Osteocyte (in vitro differentiated cells): ENCODE results near the gene RGS7. TPM values are rescaled to one million over a fixed set of nuclear protein-coding genes. Genes with fewer than 3 reads are reported as not detected.

ENCODE experiments used
- DNase-seq: peaks from one replicate; pipeline ENCODE4 v3.0.0; 2021; ENCODE audit warnings: mixed read lengths; ENCODE audit not compliant: unreplicated experiment; ENCODE audit errors: extremely low spot score
- H3K27ac Mint-ChIP-seq: one replicate; pipeline ENCODE4 v1.8.0; 2021; ENCODE audit warnings: mild to moderate bottlenecking, mixed read lengths; ENCODE audit not compliant: unreplicated experiment
- H3K27me3 Mint-ChIP-seq: one replicate; pipeline ENCODE4 v1.8.0; 2021; ENCODE audit warnings: mixed read lengths; ENCODE audit not compliant: unreplicated experiment
- H3K36me3 Mint-ChIP-seq: one replicate; pipeline ENCODE4 v1.8.0; 2021; ENCODE audit warnings: mixed read lengths; ENCODE audit not compliant: unreplicated experiment
- H3K4me1 Mint-ChIP-seq: one replicate; pipeline ENCODE4 v1.8.0; 2021; ENCODE audit warnings: mixed read lengths; ENCODE audit not compliant: unreplicated experiment
- H3K4me3 Mint-ChIP-seq: one replicate; pipeline ENCODE4 v1.8.0; 2021; ENCODE audit warnings: mild to moderate bottlenecking, moderate library complexity, mixed read lengths; ENCODE audit not compliant: unreplicated experiment
- H3K9me3 Mint-ChIP-seq: one replicate; pipeline ENCODE4 v1.8.0; 2021; ENCODE audit warnings: mixed read lengths; ENCODE audit not compliant: unreplicated experiment
- total RNA-seq: library from RNA; stranded (reverse); gene quantifications from 2 replicates; pipeline ENCODE4 v1.2.1, GENCODE V29; 2021
- TF ChIP-seq, protein P1 (sequence below): fragments of 200-600 bp; sonication (generic); IDR thresholded peaks from 2 replicates; pipeline ENCODE4 v1.5.0; 2021; ENCODE audit warnings: antibody characterized with exemption, mild to moderate bottlenecking, moderate library complexity

RGS7 gene
- total RNA-seq, 1 donor from 2014 or later, result 10.9 TPM

DNA sequence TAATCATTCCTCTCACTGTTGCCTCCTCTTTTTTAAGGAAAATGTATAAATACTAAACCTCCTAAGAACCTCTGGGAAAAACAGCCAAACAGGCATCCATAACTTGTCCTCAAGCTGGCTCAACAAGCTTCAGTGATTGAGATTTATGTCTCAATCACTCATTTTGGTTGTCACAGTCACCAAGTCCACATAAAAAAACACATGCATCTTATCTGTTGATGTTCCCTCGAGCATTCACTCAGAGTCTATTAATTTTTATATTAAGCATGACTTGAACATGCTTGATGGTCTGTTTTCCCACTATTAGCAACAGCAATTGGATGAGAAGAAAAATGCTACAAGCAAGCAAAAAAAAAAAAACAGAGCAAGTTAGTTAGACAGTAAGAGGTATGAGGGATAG, 254.3 kb downstream of the RGS7 start:
- H3K4me3 Mint-ChIP-seq, result no peak overlapping the region
- no peaks in the 10 kb centered on the region for H3K27me3 Mint-ChIP-seq
- peak overlapping the region; percentile 89 for H3K27ac Mint-ChIP-seq
- peaks cover 44% of the 10 kb centered on the region for H3K4me1 Mint-ChIP-seq
- peaks cover 5% of the 10 kb centered on the region for H3K36me3 Mint-ChIP-seq
- H3K9me3 Mint-ChIP-seq, result no peaks in the 10 kb centered on the region
- DNase-seq, result no peak
- TF ChIP-seq, protein P1, sequence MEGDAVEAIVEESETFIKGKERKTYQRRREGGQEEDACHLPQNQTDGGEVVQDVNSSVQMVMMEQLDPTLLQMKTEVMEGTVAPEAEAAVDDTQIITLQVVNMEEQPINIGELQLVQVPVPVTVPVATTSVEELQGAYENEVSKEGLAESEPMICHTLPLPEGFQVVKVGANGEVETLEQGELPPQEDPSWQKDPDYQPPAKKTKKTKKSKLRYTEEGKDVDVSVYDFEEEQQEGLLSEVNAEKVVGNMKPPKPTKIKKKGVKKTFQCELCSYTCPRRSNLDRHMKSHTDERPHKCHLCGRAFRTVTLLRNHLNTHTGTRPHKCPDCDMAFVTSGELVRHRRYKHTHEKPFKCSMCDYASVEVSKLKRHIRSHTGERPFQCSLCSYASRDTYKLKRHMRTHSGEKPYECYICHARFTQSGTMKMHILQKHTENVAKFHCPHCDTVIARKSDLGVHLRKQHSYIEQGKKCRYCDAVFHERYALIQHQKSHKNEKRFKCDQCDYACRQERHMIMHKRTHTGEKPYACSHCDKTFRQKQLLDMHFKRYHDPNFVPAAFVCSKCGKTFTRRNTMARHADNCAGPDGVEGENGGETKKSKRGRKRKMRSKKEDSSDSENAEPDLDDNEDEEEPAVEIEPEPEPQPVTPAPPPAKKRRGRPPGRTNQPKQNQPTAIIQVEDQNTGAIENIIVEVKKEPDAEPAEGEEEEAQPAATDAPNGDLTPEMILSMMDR, result no peak

DNA sequence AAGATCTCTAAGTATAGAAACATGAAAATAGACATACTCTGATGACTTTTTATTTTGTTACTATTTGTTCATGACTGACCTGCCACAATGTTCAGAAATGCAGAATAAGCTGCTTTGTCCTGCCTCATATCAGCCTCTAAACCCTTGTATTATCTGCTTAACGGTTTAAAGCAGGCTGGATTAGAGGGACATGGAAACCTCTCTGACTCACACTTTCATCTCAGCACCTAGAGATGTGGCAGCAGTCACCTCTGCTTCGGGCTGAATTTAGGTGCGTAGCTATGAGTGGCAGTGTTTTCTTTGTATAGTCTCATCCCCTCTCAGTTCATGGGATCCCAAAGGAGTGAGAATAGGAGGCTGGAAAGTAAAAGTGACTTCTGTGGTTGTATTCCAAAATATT, 255.4 kb downstream of the RGS7 start:
- DNase-seq, result no peak
- peak overlapping the region; percentile 39 for H3K4me3 Mint-ChIP-seq
- H3K27me3 Mint-ChIP-seq, result no peaks in the 10 kb centered on the region
- peaks cover 35% of the 10 kb centered on the region for H3K4me1 Mint-ChIP-seq
- TF ChIP-seq, protein P1, result no peak
- peaks cover 8% of the 10 kb centered on the region for H3K36me3 Mint-ChIP-seq
- peak overlapping the region; percentile 89 for H3K27ac Mint-ChIP-seq
- no peaks in the 10 kb centered on the region for H3K9me3 Mint-ChIP-seq

DNA sequence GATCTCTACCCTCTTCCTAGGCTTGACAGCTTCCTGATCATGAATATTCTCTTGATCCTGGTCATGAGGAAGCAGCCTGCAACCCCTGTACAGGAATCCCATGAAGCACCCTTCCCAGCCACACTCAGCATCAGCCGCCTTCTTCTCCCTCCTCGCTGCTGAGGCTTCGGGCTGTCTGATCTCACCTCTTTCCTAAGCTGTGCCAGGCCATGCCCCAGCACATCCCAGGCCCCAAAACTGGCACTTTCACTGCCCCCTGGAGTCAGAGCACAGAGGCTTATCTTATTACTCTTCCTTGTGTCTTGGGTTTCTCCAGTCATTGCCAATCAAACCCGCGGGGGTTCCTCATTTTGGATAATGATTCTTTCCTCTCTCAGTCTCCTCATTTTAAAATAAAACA, 259.5 kb downstream of the RGS7 start:
- H3K4me3 Mint-ChIP-seq, result no peak overlapping the region
- H3K27ac Mint-ChIP-seq, result no peak overlapping the region
- peaks cover 4% of the 10 kb centered on the region for H3K9me3 Mint-ChIP-seq
- TF ChIP-seq, protein P1, result no peak
- H3K36me3 Mint-ChIP-seq, result peaks cover 12% of the 10 kb centered on the region
- no peaks in the 10 kb centered on the region for H3K27me3 Mint-ChIP-seq
- DNase-seq, result no peak
- peaks cover 32% of the 10 kb centered on the region for H3K4me1 Mint-ChIP-seq

DNA sequence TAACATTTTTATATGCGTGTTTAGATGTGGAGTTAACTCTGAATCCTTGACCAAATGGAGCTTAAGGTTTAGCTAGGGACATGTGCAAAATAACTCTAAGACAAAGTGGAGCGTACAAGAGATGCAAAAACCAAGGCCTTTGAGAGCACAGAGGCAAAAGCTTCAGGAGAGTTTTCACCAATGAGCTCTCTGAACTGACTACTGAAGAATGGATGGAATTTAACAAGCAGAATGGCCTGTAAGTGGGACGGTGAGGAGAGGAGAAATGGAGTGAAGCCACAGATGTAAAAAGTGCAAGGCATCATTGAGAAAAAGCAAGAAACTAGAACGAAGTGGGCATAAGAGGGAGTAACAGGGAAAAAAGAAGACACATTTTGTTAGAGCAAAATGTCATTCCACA, 260.0 kb downstream of the RGS7 start:
- no peaks in the 10 kb centered on the region for H3K27me3 Mint-ChIP-seq
- H3K36me3 Mint-ChIP-seq, result peaks cover 12% of the 10 kb centered on the region
- peaks cover 32% of the 10 kb centered on the region for H3K4me1 Mint-ChIP-seq
- TF ChIP-seq, protein P1, result no peak
- H3K27ac Mint-ChIP-seq, result no peak overlapping the region
- peaks cover 4% of the 10 kb centered on the region for H3K9me3 Mint-ChIP-seq
- DNase-seq, result no peak
- H3K4me3 Mint-ChIP-seq, result no peak overlapping the region

DNA sequence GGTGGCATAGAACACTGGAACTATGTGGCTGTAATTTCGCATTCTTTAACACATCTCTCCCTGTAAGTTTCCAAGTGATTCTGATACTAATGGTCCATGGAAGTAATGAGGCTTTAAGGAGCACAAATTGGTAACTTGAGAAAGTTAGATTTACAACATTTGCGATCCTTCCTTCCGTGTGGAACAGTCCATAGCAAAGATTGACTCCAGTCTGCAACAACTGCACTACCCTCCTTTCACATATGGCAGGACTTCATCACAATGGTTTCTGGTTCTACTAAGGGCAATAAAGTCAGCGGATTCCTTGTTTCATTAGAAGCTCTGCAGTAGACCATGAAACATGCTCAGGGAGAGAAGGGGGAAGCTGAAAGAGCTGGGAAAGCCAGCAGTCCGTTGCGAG, 261.2 kb downstream of the RGS7 start:
- H3K9me3 Mint-ChIP-seq, result peaks cover 4% of the 10 kb centered on the region
- no peaks in the 10 kb centered on the region for H3K27me3 Mint-ChIP-seq
- TF ChIP-seq, protein P1, result no peak
- H3K4me1 Mint-ChIP-seq, result peaks cover 29% of the 10 kb centered on the region
- no peak overlapping the region for H3K27ac Mint-ChIP-seq
- no peak overlapping the region for H3K4me3 Mint-ChIP-seq
- DNase-seq, result no peak
- peaks cover 12% of the 10 kb centered on the region for H3K36me3 Mint-ChIP-seq
